HCT116 (cell line): ENCODE measurements around the gene KIF1A.

Experiments
- EZH2 ChIP-seq: fragments of 200-600 bp; sonication (generic); IDR thresholded peaks from 2 replicates; pipeline ENCODE4 v1.6.1; 2017; ENCODE audit warnings: antibody characterized with exemption, mixed run types
- EZH2phosphoT487 ChIP-seq: fragments of 200-600 bp; IDR thresholded peaks from 2 replicates; pipeline ENCODE4 v1.6.1; 2018; ENCODE audit warnings: antibody characterized with exemption, borderline replicate concordance
- FOSL1 ChIP-seq: IDR thresholded peaks from 2 replicates; pipeline ENCODE4 v1.6.1; 2012; ENCODE audit warnings: low read depth
- POLR2A ChIP-seq: IDR thresholded peaks from 2 replicates; pipeline ENCODE4 v1.7.0; 2011; ENCODE audit warnings: borderline replicate concordance; ENCODE audit not compliant: insufficient read depth, insufficient read length; ENCODE audit errors: extremely low read depth
- TCF7L2 ChIP-seq: IDR thresholded peaks from 2 replicates; pipeline ENCODE4 v1.7.0; 2011; ENCODE audit warnings: borderline replicate concordance, inconsistent platforms; ENCODE audit not compliant: insufficient read depth, insufficient read length; ENCODE audit errors: extremely low read depth
- YY1 ChIP-seq: IDR thresholded peaks from 2 replicates; pipeline ENCODE4 v1.6.1; 2011; ENCODE audit warnings: low read length, low read depth, moderate library complexity, mild to moderate bottlenecking; ENCODE audit not compliant: insufficient replicate concordance; ENCODE audit errors: extremely low read depth
- TF ChIP-seq, protein P1 (sequence below): IDR thresholded peaks from 2 replicates; pipeline ENCODE4 v1.6.1; 2011; ENCODE audit warnings: mild to moderate bottlenecking, low read length, moderate library complexity; ENCODE audit not compliant: insufficient replicate concordance; ENCODE audit errors: extremely low read depth

DNA sequence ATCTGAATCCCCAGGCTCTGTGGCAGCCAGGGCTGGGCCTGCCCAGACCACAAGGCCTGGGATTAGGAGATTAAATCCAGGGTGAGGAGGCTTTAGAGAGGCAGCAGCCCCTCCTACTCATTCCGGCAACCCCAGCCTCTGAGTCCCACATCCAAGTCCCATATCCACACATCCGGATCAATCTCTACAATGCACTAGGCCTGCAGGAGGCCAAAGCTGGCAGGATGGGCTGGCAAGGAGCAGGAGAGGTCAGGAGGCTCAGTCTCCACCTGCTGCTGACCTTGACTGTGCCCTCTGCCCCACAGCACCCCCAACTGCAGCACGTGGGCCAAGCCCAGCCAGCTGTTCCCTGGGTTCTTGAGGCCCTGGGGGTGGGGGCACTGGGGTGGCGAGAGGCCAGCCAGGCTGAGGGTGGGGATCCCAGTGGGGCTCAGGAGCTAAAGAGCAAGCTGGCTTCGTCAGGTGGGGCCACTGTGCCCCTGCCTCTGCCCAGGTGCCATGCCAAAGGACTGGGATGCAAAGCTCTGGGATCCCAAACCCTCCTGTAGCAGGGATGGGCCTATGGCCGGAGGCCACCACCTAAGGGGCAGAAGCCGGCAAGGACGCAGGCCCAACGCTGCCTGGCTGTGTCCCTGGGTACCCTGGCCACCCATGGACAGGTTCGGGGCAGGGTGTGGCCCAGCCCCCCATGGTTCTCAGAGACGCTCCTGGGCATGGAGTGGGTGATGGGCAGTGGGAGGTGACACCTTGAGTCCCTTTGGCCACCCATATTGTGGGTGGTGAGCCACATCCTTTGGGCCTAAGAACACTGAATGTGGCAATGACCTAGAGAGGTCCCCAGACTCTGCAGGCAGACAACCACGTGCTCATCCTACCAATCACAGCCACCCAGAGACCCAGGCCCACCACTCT is 3.2 kb downstream of the KIF1A start:
- no peak for TF ChIP-seq POLR2A
- no peak for TF ChIP-seq FOSL1
- TF ChIP-seq EZH2: no peak
- TF ChIP-seq TCF7L2: no peak
- TF ChIP-seq, protein P1, sequence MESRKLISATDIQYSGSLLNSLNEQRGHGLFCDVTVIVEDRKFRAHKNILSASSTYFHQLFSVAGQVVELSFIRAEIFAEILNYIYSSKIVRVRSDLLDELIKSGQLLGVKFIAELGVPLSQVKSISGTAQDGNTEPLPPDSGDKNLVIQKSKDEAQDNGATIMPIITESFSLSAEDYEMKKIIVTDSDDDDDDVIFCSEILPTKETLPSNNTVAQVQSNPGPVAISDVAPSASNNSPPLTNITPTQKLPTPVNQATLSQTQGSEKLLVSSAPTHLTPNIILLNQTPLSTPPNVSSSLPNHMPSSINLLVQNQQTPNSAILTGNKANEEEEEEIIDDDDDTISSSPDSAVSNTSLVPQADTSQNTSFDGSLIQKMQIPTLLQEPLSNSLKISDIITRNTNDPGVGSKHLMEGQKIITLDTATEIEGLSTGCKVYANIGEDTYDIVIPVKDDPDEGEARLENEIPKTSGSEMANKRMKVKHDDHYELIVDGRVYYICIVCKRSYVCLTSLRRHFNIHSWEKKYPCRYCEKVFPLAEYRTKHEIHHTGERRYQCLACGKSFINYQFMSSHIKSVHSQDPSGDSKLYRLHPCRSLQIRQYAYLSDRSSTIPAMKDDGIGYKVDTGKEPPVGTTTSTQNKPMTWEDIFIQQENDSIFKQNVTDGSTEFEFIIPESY: no peak
- TF ChIP-seq YY1: no peak
- TF ChIP-seq EZH2phosphoT487: no peak
